ENCODE results near the gene DNAH10.

GRCh38 chr12:123912415-123913380 lies 150.6 kb downstream of the DNAH10 start:
- TF ChIP-seq CTCF (IDR thresholded peaks at IDR 0.05; ENCODE audit: low read depth, low read length) (no peak), POLR2A (IDR thresholded peaks at IDR 0.05; ENCODE audit: extremely low read depth, insufficient read length) (no peak)

All from NB4 (cell line).